ENCODE data around the gene IL1RN. TPM values are rescaled to one million over a fixed set of nuclear protein-coding genes. Genes with fewer than 3 reads are reported as not detected.

The IL1RN gene
- total RNA-seq, 4 donors from 2014 or later, result 0.67 to 1.3 (median 1.3) TPM; not detected in 1

DNA sequence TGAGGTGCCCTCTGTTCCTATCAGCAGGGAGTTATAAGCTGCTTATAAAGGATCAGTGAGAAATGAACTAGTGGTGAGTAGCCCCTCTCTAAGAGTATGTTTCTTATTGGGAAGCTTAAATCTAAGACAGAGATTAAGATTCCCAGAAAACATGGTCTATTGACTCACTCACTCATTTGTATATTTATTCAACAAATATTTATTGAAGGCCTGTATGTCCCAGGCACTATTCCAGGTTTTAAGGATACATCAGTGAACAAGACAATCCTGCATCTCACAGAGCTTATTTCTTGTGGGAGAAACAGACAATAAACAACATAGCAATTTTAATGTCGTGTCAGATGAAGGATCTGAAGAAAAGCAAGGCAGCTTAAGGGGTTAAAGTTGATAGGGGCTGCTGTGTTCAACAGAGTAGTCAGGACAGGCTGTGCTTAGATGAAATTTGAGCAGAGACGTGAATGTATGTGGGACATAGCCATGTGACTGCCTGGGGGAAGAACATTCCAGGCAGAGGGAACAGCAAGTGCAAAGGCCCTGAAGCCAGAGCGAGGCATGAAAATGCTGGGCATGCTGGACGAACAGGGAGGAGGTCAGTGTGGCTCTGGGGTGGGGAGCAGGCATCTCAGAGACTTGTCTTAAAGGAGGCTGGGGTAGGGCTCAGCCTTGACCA, 31.6 kb downstream of the IL1RN start:
- Histone ChIP-seq H3K4me1 (peaks cover 12 to 24% of the 10 kb centered on the region in 2 donors), H3K4me3 (replicated peaks in 1 of 3) (no peak overlapping the region), H3K36me3 (no peaks in the 10 kb centered on the region), H3K9me3 (no peaks in the 10 kb centered on the region), H3K27ac (no peak overlapping the region), H3K27me3 (no peaks in the 10 kb centered on the region)
- intact Hi-C loops (cut with DNase I), result no loop called here
- 80 to 85% methylated on average over 4 of the region's 4 CpGs for WGBS, 2 donors
- no peak for DNase-seq
- TF ChIP-seq POLR2A (IDR thresholded peaks at IDR 0.05) (no peak), CTCF (IDR thresholded peaks at IDR 0.05) (no peak)

- H3K4me1 ChIP-seq, result peaks cover 12 to 26% of the 10 kb centered on the region in 2 donors
- intact Hi-C loops (cut with DNase I), result no loop called here
- H3K36me3 ChIP-seq, result no peaks in the 10 kb centered on the region
- no peak for DNase-seq
- H3K4me3 ChIP-seq (replicated peaks in 1 of 3), result no peak overlapping the region
- no peaks in the 10 kb centered on the region for H3K27me3 ChIP-seq
- 93 to 95% methylated on average over 1 of the region's 1 CpG for WGBS, 2 donors
- H3K27ac ChIP-seq, result no peak overlapping the region
- TF ChIP-seq CTCF (IDR thresholded peaks at IDR 0.05) (no peak), POLR2A (IDR thresholded peaks at IDR 0.05) (no peak)
- H3K9me3 ChIP-seq, result no peaks in the 10 kb centered on the region
Observed at GRCh38 chr2:113160248-113160647, 32.9 kb downstream of the IL1RN start.

- 92 to 98% methylated on average over 5 of the region's 5 CpGs for WGBS, 2 donors
- no peak for TF ChIP-seq CTCF (IDR thresholded peaks at IDR 0.05)
- TF ChIP-seq POLR2A (IDR thresholded peaks at IDR 0.05), result no peak
- Histone ChIP-seq H3K4me3 (replicated peaks in 1 of 3) (no peak overlapping the region), H3K9me3 (no peaks in the 10 kb centered on the region), H3K36me3 (no peaks in the 10 kb centered on the region), H3K4me1 (peaks cover 12 to 26% of the 10 kb centered on the region in 2 donors), H3K27me3 (no peaks in the 10 kb centered on the region), H3K27ac (no peak overlapping the region)
- intact Hi-C loops (cut with DNase I), result no loop called here
- DNase-seq, result no peak
Observed at GRCh38 chr2:113160962-113161361, 33.6 kb downstream of the IL1RN start.

DNA sequence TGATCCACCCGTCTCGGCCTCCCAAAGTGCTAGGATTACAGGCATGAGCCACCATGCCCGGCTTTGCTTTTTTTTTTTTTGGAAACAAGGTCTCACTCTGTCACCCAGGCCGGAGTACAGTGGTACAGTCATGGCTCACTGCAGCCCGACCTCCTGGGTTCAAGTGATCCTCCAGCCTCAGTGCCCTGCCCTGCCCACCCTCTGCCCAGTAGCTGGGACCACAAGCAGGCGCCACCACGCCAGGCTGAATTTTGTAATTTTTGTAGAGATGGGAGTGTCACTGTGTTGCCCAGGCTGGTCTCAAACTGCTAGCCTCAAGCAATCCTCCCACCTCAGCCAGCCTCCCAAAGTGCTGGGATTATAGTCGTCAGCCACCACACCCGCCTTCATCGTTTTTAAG, 34.8 kb downstream of the IL1RN start:
- H3K4me3 ChIP-seq (replicated peaks in 1 of 3), result no peak overlapping the region
- H3K9me3 ChIP-seq, result no peaks in the 10 kb centered on the region
- no peaks in the 10 kb centered on the region for H3K36me3 ChIP-seq
- DNase-seq, result no peak
- intact Hi-C loops (cut with DNase I), result no loop called here
- no peak for TF ChIP-seq CTCF (IDR thresholded peaks at IDR 0.05)
- no peak for TF ChIP-seq POLR2A (IDR thresholded peaks at IDR 0.05)
- no peak overlapping the region for H3K27ac ChIP-seq
- no peaks in the 10 kb centered on the region for H3K27me3 ChIP-seq
- WGBS, 2 donors, result 83 to 88% methylated on average over 10 of the region's 10 CpGs
- peaks cover 3 to 17% of the 10 kb centered on the region in 2 donors for H3K4me1 ChIP-seq

- H3K4me3 ChIP-seq (replicated peaks in 1 of 3), result no peak overlapping the region
- no peaks in the 10 kb centered on the region for H3K27me3 ChIP-seq
- no peaks in the 10 kb centered on the region for H3K36me3 ChIP-seq
- DNase-seq, result no peak
- H3K4me1 ChIP-seq, result peaks cover 3 to 17% of the 10 kb centered on the region in 2 donors
- H3K27ac ChIP-seq, result no peak overlapping the region
- H3K9me3 ChIP-seq, result no peaks in the 10 kb centered on the region
- intact Hi-C loops (cut with DNase I), result no loop called here
- TF ChIP-seq POLR2A (IDR thresholded peaks at IDR 0.05), result no peak
- TF ChIP-seq CTCF (IDR thresholded peaks at IDR 0.05), result no peak
Observed at GRCh38 chr2:113162869-113163268, 35.5 kb downstream of the IL1RN start.

All from thyroid gland (tissue), 4 donors.